Measurements from ENCODE around the gene ACSL1.
"Not testable (repeated sequence)": the region's sequence is repeated elsewhere in the genome, so short reads cannot be mapped to it uniquely, and the experiment has no call there.

Gene ACSL1

GRCh38 chr4:184844742-184845141, 19.0 kb upstream of the ACSL1 start:
- no peak for DNase-seq

GRCh38 chr4:184843984-184844554, 18.3 kb upstream of the ACSL1 start:
- no peak for DNase-seq

DNA sequence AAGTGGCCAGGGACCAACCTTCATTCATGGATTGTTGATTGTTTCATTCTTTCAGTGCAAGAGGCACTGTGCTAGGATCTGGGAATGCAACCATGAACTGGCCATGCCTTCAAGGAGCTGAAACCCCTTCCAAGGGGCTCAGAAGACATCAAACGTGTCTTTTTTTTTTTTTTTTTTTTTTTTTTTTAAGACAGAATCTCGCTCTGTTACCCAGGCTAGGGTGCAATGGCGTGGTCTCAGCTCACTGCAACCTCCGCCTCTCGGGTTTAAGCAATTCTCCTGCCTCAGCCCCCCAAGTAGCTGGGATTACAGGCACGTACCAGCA, 13.3 kb upstream of the ACSL1 start:
- DNase-seq, result not testable (repeated sequence)

GRCh38 chr4:184838249-184839074, 12.7 kb upstream of the ACSL1 start:
- DNase-seq, result no peak

GRCh38 chr4:184836613-184837012, 10.8 kb upstream of the ACSL1 start:
- DNase-seq, result no peak

DNA sequence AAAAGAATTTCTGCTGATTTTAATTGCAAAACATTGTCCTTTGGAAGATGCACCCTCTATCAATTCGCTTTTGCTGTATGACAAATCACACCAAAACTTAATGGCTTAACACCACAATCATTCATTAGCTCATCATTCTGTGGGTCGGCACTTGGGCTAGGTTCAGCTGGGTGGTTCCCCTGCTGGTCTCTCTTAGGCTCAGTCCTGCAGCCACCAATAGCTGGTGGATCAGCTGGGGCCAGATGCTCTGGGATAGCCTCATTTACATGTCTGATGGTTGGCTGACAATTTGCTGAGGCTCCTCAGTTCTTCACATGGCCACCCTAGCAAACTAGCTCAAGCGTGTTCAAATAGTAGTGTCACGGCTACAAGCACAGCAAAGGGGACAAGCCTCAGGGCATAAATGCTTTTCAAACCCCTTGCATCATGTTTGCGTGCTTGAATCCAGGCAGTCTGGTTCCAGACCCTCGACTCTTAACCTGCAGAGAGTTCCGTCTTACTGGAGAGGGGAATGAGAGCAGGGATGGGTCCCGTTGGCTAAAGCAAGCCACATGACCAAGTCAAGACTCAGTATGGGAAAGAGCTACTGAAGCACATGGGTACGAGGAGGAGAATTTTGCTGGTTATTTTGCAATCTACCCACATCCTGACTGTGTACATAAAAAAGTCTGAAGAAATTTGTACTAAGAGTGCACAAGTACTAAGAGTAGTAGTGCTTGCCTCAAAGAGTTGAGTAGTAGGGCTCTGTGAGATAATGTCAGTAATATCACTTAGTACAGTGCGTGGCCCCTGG, 7.5 kb upstream of the ACSL1 start:
- DNase-seq, result no peak

DNA sequence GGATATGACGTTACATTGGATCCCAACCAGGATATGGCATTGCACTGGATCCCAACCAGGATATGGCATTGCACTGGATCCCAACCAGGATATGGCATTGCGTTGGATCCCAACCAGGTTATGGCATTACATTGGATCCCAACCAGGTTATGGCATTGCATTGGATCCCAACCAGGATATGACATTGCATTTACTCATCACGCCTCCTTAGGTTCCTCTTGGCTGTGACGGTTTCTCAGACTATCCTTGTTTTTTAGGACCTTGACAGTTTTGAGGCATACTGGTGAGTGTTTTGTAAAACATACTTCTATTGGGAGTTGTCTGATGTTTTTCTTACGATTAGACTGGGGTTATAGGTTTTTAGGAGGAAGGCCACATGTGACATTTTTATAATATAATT, 5.4 kb upstream of the ACSL1 start:
- DNase-seq, result no peak

GRCh38 chr4:184826691-184827270, 1.0 kb upstream of the ACSL1 start:
- no peak for DNase-seq

GRCh38 chr4:184825141-184825895, 450 bp downstream of the ACSL1 start:
- DNase-seq, result peak; percentile 67

DNA sequence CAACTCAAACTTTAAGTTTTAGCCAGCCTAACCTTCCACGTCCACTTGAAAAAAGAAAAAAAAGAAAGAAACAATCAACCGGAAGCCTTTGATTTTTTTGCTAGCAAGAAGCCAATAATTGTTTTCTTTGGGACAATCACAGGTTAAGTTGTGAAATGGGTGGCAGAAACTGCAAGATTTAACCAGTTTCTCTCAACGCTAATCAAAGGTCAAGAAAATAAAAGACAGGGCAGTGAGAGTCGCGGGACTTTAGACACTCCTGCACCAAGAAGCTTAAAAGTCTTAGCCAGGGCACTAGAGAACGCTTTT, 1.0 kb downstream of the ACSL1 start:
- DNase-seq, result no peak

GRCh38 chr4:184824081-184824775, 1.5 kb downstream of the ACSL1 start:
- no peak for DNase-seq

GRCh38 chr4:184823014-184823413, 2.8 kb downstream of the ACSL1 start:
- no peak for DNase-seq

- no peak for DNase-seq
Observed at GRCh38 chr4:184822356-184822755, 3.4 kb downstream of the ACSL1 start.

DNA sequence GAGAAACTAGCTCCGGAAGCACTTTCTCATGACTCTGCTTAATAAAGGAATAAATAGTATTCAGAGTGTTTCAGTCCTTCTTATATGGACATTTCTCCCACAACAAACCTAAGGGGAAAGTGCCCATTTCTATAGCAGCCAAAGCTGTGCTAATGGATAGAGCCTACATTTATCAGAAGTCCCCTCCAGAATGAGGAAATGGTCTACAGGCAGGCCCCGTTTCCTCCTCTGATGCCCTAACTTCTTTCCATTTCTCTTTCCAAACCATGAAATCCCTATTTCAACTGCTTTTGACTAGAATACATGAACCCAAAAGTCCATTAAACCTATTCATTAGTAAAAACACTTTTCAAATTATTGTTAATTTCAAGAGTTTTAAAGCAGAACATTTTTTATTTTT, 4.5 kb downstream of the ACSL1 start:
- DNase-seq, result no peak

GRCh38 chr4:184819786-184820185, 6.0 kb downstream of the ACSL1 start:
- no peak for DNase-seq

DNA sequence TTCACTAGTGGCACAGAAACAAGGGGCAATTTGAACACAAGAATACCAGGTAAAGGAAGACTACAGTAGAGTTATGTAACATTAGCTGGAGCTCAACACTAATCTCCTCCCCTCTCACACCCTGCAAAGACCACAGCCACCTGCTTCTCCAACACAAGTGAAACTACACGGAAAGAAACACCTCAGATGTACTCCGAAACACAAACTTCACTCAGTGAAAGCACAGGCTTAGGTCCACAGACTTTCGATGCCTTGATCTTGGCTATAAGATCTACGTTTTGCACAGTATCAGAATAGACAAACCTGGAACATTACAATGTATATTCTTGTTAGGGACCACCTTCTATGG, 7.6 kb downstream of the ACSL1 start:
- no peak for DNase-seq

- DNase-seq, result no peak
Observed at GRCh38 chr4:184817494-184818215, 8.1 kb downstream of the ACSL1 start.

- DNase-seq, result no peak
Observed at GRCh38 chr4:184816962-184817361, 8.8 kb downstream of the ACSL1 start.

GRCh38 chr4:184815046-184815877, 10.5 kb downstream of the ACSL1 start:
- peak; percentile 63 for DNase-seq

GRCh38 chr4:184814686-184815045, 11.1 kb downstream of the ACSL1 start:
- DNase-seq, result peak; percentile 38

Measured in right kidney (tissue), 1 donor.